IMR-90 (cell line): ENCODE results near the gene SLFNL1. TPM values are rescaled to one million over a fixed set of nuclear protein-coding genes. Genes with fewer than 3 reads are reported as not detected.

Experiments used
- ATAC-seq: fragments of 200-7000 bp; cut with Tn5 transposase; 2 replicates; pipeline ENCODE4 v1.9.1; 2020; ENCODE audit warnings: low read depth, mild to moderate bottlenecking, moderate library complexity
- BruUV-seq: library from RNA; stranded (reverse); fragments of 400-500 nt; replicated peaks from 2 replicates; lab custom pipeline; 2021; lab: Mats Ljungman, UMichigan
- CTCF ChIA-PET: fragments of 300-600 bp; formaldehyde crosslinking; extraction: SDS; loops from one replicate; lab custom pipeline; 2021; ENCODE audit warnings: antibody characterized with exemption; lab: Yijun Ruan, JAX
- POLR2A ChIA-PET: fragments of 300-600 bp; sonication (Branson Sonifier 250); formaldehyde crosslinking; loops from one replicate; lab custom pipeline; 2022; ENCODE audit warnings: antibody characterized with exemption; ENCODE audit not compliant: unreplicated experiment; lab: Charles Lee
- DNase-seq: peaks from one replicate; pipeline ENCODE4 v3.0.0; 2013
- H2AFZ ChIP-seq: replicated peaks from 2 replicates; pipeline ENCODE3; 2013; ENCODE audit warnings: low read length, mild to moderate bottlenecking; ENCODE audit not compliant: poor library complexity
- H2AK5ac ChIP-seq: 2 replicates; pipeline ENCODE4 v1.6.1; 2013; ENCODE audit warnings: low read depth, low read length, inconsistent platforms
- H2AK9ac ChIP-seq: replicated peaks from 2 replicates; pipeline ENCODE3; 2013; ENCODE audit warnings: mild to moderate bottlenecking, low read depth, low read length, moderate library complexity; ENCODE audit not compliant: poor library complexity
- H2BK120ac ChIP-seq: 2 replicates; pipeline ENCODE4 v1.6.1; 2013; ENCODE audit warnings: low read depth, low read length, inconsistent platforms
- H2BK15ac ChIP-seq: 3 replicates; pipeline ENCODE4 v1.6.1; 2013; ENCODE audit warnings: low read depth, low read length, inconsistent platforms
- H2BK20ac ChIP-seq: 2 replicates; pipeline ENCODE4 v1.6.1; 2013; ENCODE audit warnings: low read depth, mild to moderate bottlenecking, inconsistent platforms, low read length, moderate library complexity
- H2BK5ac ChIP-seq: 2 replicates; pipeline ENCODE4 v1.6.1; 2013; ENCODE audit warnings: mild to moderate bottlenecking, low read depth, low read length, inconsistent platforms; ENCODE audit not compliant: poor library complexity, severe bottlenecking
- H3K14ac ChIP-seq: replicated peaks from 2 replicates; pipeline ENCODE4 v1.6.1; 2013; ENCODE audit warnings: low read depth, low read length, inconsistent platforms
- H3K18ac ChIP-seq: 2 replicates; pipeline ENCODE4 v1.6.1; 2013; ENCODE audit warnings: low read depth, low read length, control low read depth
- H3K23ac ChIP-seq: 2 replicates; pipeline ENCODE4 v1.6.1; 2013; ENCODE audit warnings: low read depth, low read length, inconsistent platforms
- H3K27ac ChIP-seq: 2 replicates; pipeline ENCODE4 v1.5.1; 2013; ENCODE audit warnings: mild to moderate bottlenecking, control low read depth, low read length; ENCODE audit not compliant: insufficient read depth
- H3K27me3 ChIP-seq: 2 replicates; pipeline ENCODE4 v1.6.1; 2013; ENCODE audit warnings: low read length; ENCODE audit not compliant: control insufficient read depth, insufficient read depth
- H3K36me3 ChIP-seq: 2 replicates; pipeline ENCODE4 v1.6.1; 2013; ENCODE audit warnings: low read length, mixed read lengths; ENCODE audit not compliant: control insufficient read depth, insufficient read depth
- H3K4ac ChIP-seq: 2 replicates; pipeline ENCODE4 v1.6.1; 2013; ENCODE audit warnings: low read depth, low read length, inconsistent platforms
- H3K4me1 ChIP-seq: 2 replicates; pipeline ENCODE4 v1.6.1; 2013; ENCODE audit warnings: low read length, mixed read lengths; ENCODE audit not compliant: control insufficient read depth, insufficient read depth
- H3K4me2 ChIP-seq: 2 replicates; pipeline ENCODE4 v1.6.1; 2013; ENCODE audit warnings: low read depth, mild to moderate bottlenecking, control low read depth, low read length, moderate library complexity
- H3K4me3 ChIP-seq: 2 replicates; pipeline ENCODE4 v1.5.1; 2013; ENCODE audit warnings: low read depth, mild to moderate bottlenecking, control low read depth, low read length, moderate library complexity; ENCODE audit not compliant: insufficient read depth
- H3K56ac ChIP-seq: 2 replicates; pipeline ENCODE4 v1.6.1; 2013; ENCODE audit warnings: low read length, inconsistent platforms; ENCODE audit not compliant: insufficient read depth; ENCODE audit errors: extremely low read depth
- H3K79me1 ChIP-seq, 2 experiments: 2 replicates each; pipeline ENCODE4 v1.6.1; 2013; ENCODE audit warnings: low read length in 2 of 2, inconsistent platforms in 1 of 2, low read depth in 1 of 2
- H3K9ac ChIP-seq: 2 replicates; pipeline ENCODE4 v1.6.1; 2013; ENCODE audit warnings: low read depth, low read length, control low read depth
- H3K9me1 ChIP-seq: 2 replicates; pipeline ENCODE4 v1.6.1; 2013; ENCODE audit warnings: low read length, inconsistent platforms; ENCODE audit not compliant: insufficient read depth
- H3K9me3 ChIP-seq: 2 replicates; pipeline ENCODE4 v1.6.1; 2013; ENCODE audit warnings: low read length; ENCODE audit not compliant: control insufficient read depth, insufficient read depth
- H4K20me1 ChIP-seq: 2 replicates; pipeline ENCODE4 v1.6.1; 2013; ENCODE audit warnings: low read length, inconsistent platforms; ENCODE audit not compliant: insufficient read depth
- H4K5ac ChIP-seq: 2 replicates; pipeline ENCODE4 v1.6.1; 2013; ENCODE audit warnings: mild to moderate bottlenecking, low read depth, low read length, control low read depth
- H4K8ac ChIP-seq, 2 experiments: 2 replicates each; pipeline ENCODE4 v1.6.1; 2013; ENCODE audit warnings: low read depth in 2 of 2, low read length in 2 of 2, control low read depth in 1 of 2, inconsistent platforms in 1 of 2
- H4K91ac ChIP-seq: 2 replicates; pipeline ENCODE4 v1.6.1; 2013; ENCODE audit warnings: low read depth, low read length, inconsistent platforms; ENCODE audit not compliant: insufficient read depth
- BHLHE40 ChIP-seq: fragments of 150-350 bp; IDR thresholded peaks from 2 replicates; pipeline ENCODE4 v1.6.1; 2016; ENCODE audit warnings: mild to moderate bottlenecking, low read depth, low read length
- CEBPB ChIP-seq: IDR thresholded peaks from 2 replicates; pipeline ENCODE4 v1.6.1; 2012; ENCODE audit warnings: low read depth, low read length, improper control_type of control experiment
- CHD1 ChIP-seq: IDR thresholded peaks from 2 replicates; pipeline ENCODE4 v1.6.1; 2012; ENCODE audit warnings: low read depth, low read length, improper control_type of control experiment
- CTCF ChIP-seq: conservative IDR thresholded peaks from 2 replicates; pipeline ENCODE4 v1.5.1; 2012; ENCODE audit warnings: mild to moderate bottlenecking, low read depth, low read length, improper control_type of control experiment
- FOS ChIP-seq: fragments of 150-350 bp; IDR thresholded peaks from 2 replicates; pipeline ENCODE4 v1.6.1; 2016; ENCODE audit warnings: low read depth, low read length
- MAFK ChIP-seq: IDR thresholded peaks from 2 replicates; pipeline ENCODE4 v1.6.1; 2012; ENCODE audit warnings: low read depth, low read length, improper control_type of control experiment
- MAZ ChIP-seq: IDR thresholded peaks from 2 replicates; pipeline ENCODE4 v1.6.1; 2012; ENCODE audit warnings: low read depth, mild to moderate bottlenecking, low read length, improper control_type of control experiment, moderate library complexity, borderline replicate concordance
- MXI1 ChIP-seq: IDR thresholded peaks from 2 replicates; pipeline ENCODE4 v1.6.1; 2012; ENCODE audit warnings: low read depth, mild to moderate bottlenecking, low read length, moderate library complexity, borderline replicate concordance
- NFE2L2 ChIP-seq: fragments of 150-350 bp; IDR thresholded peaks from 2 replicates; pipeline ENCODE4 v1.6.1; 2016; ENCODE audit warnings: low read depth, mild to moderate bottlenecking, low read length
- POLR2A ChIP-seq: IDR thresholded peaks from 2 replicates; pipeline ENCODE4 v1.6.1; 2012; ENCODE audit warnings: mild to moderate bottlenecking, low read depth, low read length
- RAD21 ChIP-seq: IDR thresholded peaks from 2 replicates; pipeline ENCODE4 v1.6.1; 2012; ENCODE audit warnings: low read length, improper control_type of control experiment
- RFX5 ChIP-seq: IDR thresholded peaks from 2 replicates; pipeline ENCODE4 v1.8.0; 2012; ENCODE audit warnings: low read depth, mild to moderate bottlenecking, low read length, moderate library complexity
- SMC3 ChIP-seq: fragments of 150-350 bp; IDR thresholded peaks from 2 replicates; pipeline ENCODE4 v1.6.1; 2016; ENCODE audit warnings: low read depth, mild to moderate bottlenecking, antibody characterized with exemption, low read length, moderate library complexity
- WGBS, 2 experiments: methylation state at CpG; one replicate each; pipeline versions ENCODE4 v1.1.5 to v1.1.7; 2013; ENCODE audit warnings: missing lambda C conversion rate in 2 of 2; ENCODE audit not compliant: insufficient read length in 1 of 2; ENCODE audit errors: extremely low coverage in 2 of 2; 5-methylcytosine and 5-hydroxymethylcytosine counted together
- dilution Hi-C: fragments of 300-500 bp; cut with HindIII; formaldehyde crosslinking; loops from one replicate; pipeline ENCODE4 v1.14.3; 2018; ENCODE audit warnings: low sequenced_read_pairs; ENCODE audit not compliant: unreplicated experiment
- in situ Hi-C: fragments of 300-500 bp; cut with MboI; formaldehyde crosslinking; loops from 3 replicates; pipeline ENCODE4 v1.14.3; 2019; ENCODE audit warnings: low sequenced_read_pairs, inconsistent platforms, mixed read lengths
- intact Hi-C: fragments of 100-400 bp; cut with micrococcal nuclease; formaldehyde crosslinking; loops from 2 replicates; pipeline ENCODE4 v1.10.0; 2022
- polyA plus RNA-seq, 3 experiments: library from polyadenylated mRNA; depleted of rRNA; stranded (reverse); fragments of >200 nt; gene quantifications; 2 replicates each; pipeline ENCODE4 v1.2.3, GENCODE V29; 2012; ENCODE audit warnings: low replicate concordance in 1 of 3
- total RNA-seq: library from RNA; depleted of rRNA; stranded (reverse); fragments of >200 nt; gene quantifications from 2 replicates; pipeline ENCODE4 v1.2.3, GENCODE V29; 2012

Gene SLFNL1
- total and polyA plus RNA-seq, 2 of the 4 experiments (the other 2 are of a cell fraction) = under 0.01 to 0.09 TPM

- H2BK5ac ChIP-seq = peak overlapping the region; percentile 27
- no peak overlapping the region for H3K14ac ChIP-seq
- H4K8ac ChIP-seq = 0 out of 4 replicates have a peak overlapping the region, but pooled peaks of 1 of the 2 experiments have one; percentile 35
- DNase-seq (no peak), ATAC-seq (no peak)
- no peak overlapping the region for H4K91ac ChIP-seq
- H3K27ac ChIP-seq = no peak overlapping the region
- H3K4me1 ChIP-seq = peaks cover 3% of the 10 kb centered on the region
- H4K20me1 ChIP-seq = no peaks in the 10 kb centered on the region
- H2AFZ ChIP-seq = no peak overlapping the region
- H3K56ac ChIP-seq = no peak overlapping the region
- TF ChIP-seq FOS (no peak), MXI1 (no peak), MAZ (no peak), RAD21 (no peak), POLR2A (no peak), RFX5 (no peak), CTCF (no peak), BHLHE40 (no peak), SMC3 (no peak), CHD1 (no peak), CEBPB (no peak), NFE2L2 (no peak), MAFK (no peak)
- no peak overlapping the region for H2AK9ac ChIP-seq
- no peak overlapping the region for H3K9ac ChIP-seq
- H2BK120ac ChIP-seq = peak overlapping the region; percentile 75; the same call in 1 of the 2 replicates
- no peak overlapping the region for H3K23ac ChIP-seq
- ChIA-PET POLR2A (no interaction called here), CTCF (no interaction called here)
- 82% methylated on average over 4 of the region's 6 CpGs; no CpG with 5 or more reads in 1 of the 2 experiments for WGBS, 2 experiments
- intact Hi-C loops (no loop called here), dilution Hi-C loops (no loop called here), in situ Hi-C loops (loop anchor here (25.0 kb wide), 1 partner anchor 332 kb away; no protein-coding TSS in a partner anchor)
- no peak overlapping the region; the same call in 1 of the 2 replicates for H4K5ac ChIP-seq
- H3K36me3 ChIP-seq = no peaks in the 10 kb centered on the region
- peak overlapping the region; percentile 80 for H2BK20ac ChIP-seq
- H3K4me3 ChIP-seq = no peak overlapping the region
- no peaks in the 10 kb centered on the region for H3K27me3 ChIP-seq
- H3K4me2 ChIP-seq = no peak overlapping the region
- H3K4ac ChIP-seq = peak overlapping the region; percentile 66; the same call in 1 of the 2 replicates
- H3K9me1 ChIP-seq = peaks cover 14% of the 10 kb centered on the region; the same call in 1 of the 2 replicates
- BruUV-seq = no TSS peak
- no peak overlapping the region for H3K18ac ChIP-seq
- H3K79me1 ChIP-seq = no peaks in the 10 kb centered on the region
- H3K9me3 ChIP-seq = no peaks in the 10 kb centered on the region
- no peak overlapping the region for H2AK5ac ChIP-seq
- no peak overlapping the region; the same call in 2 of the 3 replicates for H2BK15ac ChIP-seq
Observed at GRCh38 chr1:40969445-40969844, 52.1 kb downstream of the SLFNL1 start.
